HG03520 (cell line): Measurements from ENCODE around the gene PWWP2B.

Experiments used
- ATAC-seq: cut with Tn5 transposase; IDR thresholded peaks from one replicate; pipeline ENCODE4 v1.9.1; 2021; ENCODE audit warnings: mild to moderate bottlenecking, moderate library complexity; ENCODE audit not compliant: unreplicated experiment

PWWP2B gene

GRCh38 chr10:132363376-132363775 is 33.6 kb upstream of the PWWP2B start:
- no peak for ATAC-seq

GRCh38 chr10:132363921-132364593 is 32.9 kb upstream of the PWWP2B start:
- ATAC-seq: no peak

GRCh38 chr10:132364594-132364970 is 32.4 kb upstream of the PWWP2B start:
- ATAC-seq: no peak

DNA sequence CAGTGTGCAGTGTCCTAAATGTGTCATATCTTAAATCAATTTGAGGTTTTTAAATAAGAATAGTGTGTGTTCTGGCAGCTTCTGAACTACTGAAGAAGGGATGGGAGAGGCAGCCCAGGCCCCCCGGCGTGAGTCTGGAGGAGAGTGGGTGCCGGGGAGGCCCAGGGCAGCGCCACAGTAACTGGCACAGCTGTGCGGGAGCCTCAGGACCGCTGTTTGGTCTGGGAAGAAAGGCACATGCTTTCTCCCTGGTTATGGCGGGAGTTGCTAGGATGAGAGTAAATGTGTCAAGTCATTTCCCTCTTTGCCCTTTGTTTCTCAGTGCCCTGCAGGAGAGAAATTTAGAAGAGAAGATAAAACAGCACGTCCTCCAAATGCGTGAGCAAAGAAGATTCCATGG is 31.9 kb upstream of the PWWP2B start:
- ATAC-seq: no peak

- ATAC-seq: no peak
Measured at GRCh38 chr10:132366006-132366405, 31.0 kb upstream of the PWWP2B start.

- no peak for ATAC-seq
Measured at GRCh38 chr10:132366499-132366898, 30.5 kb upstream of the PWWP2B start.

DNA sequence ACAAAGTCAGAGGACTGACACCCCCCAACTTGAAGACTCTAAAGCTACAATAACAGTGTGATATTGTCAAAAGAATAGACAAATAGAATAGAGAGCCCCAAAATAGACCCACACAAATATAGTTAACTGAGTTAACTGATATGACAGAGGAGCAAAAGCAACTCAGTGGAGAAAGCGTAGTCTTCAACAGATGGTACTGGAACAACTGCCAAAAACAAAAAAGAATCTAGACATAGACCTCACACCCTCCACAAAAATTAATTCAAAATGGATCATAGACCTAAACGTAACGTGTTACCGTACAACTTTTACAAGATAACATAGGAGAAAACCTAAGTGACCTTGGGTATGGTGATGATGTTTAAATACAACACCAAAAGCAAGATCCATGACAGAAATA is 28.6 kb upstream of the PWWP2B start:
- no peak for ATAC-seq

DNA sequence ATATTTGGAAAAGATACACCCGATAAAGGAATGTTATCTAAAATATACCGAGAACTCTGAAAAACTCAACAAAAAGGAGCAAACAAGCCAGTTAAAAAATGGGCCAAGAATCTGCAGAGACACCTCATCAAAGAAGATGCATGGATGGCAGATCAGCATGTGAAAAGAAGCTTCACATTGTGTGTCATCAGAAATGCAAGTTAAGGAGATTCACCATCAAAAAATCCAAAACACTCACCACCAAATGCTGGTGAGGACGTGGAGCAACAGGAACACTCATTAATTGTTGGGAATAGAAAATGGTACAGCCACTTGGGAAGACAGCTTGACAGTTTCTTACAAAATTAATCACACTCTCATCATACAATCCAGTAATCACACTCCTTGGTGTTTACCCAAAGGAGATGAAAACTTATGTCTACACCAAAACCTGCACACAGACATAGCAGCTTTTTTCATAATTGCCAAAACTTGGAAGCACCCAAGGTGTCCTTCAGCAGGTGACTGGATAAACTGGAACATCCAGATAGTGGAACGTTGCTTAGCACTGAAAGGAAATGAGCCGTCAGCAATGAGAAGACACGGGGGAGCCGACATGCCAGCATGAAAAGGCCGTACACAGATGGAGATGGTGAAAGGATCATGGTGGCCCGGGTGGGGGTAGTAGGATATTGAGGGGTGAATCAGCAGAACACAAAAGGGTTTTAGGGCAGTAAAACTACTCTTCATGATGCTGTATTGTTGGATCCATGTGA is 27.9 kb upstream of the PWWP2B start:
- no peak for ATAC-seq

DNA sequence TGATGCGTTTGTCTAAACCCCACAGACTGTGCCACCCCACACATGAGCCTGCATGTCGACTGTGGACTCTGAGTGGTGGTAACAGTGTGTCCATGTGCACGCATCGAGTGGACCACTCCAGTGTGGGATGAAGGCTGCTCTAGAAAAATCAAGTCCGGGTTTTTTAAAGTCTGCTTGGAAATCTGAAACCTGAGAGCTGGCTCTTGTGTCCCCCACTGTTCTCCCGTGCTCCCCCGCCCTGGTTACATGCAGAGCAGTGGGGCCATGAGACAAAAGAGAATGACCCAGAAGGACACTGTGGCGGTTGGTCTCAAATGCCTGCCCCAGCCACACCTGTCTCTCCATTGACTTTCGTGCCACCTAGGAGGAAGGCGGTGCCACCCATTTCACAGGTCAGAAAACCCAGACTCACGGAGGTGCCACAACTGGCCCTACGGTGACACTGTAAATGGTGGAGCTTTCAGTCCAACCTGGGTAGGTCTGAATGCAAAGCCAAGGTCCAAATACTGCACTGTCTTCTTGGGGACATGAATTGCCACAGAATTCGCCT is 27.3 kb upstream of the PWWP2B start:
- ATAC-seq: no peak

DNA sequence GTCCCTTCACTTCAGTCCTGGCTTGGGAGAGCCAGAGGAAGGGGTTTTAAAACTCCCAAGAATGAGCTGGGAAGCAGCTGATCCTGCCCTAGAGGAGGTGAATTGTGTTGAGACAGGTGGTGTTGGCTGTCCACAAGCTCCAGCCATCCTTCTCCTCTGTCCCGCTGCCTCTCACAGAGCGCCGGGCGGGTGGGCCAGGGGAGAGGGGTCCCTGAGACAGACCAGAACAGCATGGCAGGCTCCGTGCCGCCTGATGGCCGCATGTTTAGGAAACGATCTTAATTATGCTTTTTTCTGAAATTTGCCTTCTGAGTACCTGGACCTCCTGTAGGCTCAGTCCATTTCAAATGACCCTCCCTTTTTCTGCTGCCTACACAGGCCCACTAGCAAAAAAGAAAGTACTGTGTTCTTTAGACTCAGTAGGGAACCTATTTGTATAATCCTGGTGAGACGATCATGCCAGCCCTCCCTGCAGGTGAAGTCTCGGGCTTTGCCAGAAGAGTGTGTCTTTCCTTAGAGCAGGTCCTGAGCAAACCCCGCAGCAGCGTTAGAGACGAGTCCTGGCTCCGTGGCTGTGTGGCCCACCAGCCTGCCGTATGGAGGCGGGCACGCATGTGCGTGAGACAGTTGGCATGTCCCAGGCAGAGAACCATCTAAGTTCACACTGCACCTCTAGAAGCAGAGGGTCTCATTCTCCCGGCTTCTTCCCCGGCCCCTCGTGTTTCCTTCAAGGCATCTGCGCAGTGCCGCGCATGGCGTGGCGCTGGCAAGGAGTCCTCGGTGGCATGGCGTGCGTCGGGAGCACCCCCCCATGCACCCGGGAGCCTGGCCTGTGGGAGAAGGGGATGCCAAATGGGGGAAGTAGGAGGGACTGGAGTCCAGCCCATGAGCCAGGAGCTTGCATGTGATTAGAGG is 26.3 kb upstream of the PWWP2B start:
- ATAC-seq: no peak

- no peak for ATAC-seq
Measured at GRCh38 chr10:132371641-132372081, 25.3 kb upstream of the PWWP2B start.

DNA sequence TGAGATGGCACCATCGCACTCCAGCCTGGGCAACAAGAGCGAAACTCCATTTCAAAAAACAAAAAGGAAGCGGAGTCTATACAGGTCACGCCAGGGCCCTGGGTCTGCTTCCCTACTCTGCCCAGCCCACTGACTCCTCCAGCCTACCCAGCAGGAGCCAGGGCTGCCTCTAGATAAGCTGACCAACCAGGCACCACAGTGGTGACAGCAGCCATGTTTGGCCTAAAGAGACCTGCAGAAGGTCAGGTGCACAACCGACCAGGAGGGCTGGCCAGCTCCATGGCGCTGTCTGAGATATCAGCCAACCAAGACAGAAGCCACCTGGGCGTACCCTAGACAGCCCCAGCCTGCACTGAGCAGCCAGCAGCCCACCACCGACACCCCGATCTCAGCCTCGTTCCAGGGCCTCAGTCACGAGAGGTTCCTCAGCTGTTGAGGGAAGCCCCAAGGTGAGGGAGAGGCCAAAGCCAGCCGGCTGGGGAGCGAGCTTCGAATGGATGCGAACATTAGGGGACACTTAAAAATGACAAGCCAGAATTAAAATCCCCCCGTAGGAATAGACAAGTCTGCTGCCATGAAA is 24.4 kb upstream of the PWWP2B start:
- no peak for ATAC-seq

DNA sequence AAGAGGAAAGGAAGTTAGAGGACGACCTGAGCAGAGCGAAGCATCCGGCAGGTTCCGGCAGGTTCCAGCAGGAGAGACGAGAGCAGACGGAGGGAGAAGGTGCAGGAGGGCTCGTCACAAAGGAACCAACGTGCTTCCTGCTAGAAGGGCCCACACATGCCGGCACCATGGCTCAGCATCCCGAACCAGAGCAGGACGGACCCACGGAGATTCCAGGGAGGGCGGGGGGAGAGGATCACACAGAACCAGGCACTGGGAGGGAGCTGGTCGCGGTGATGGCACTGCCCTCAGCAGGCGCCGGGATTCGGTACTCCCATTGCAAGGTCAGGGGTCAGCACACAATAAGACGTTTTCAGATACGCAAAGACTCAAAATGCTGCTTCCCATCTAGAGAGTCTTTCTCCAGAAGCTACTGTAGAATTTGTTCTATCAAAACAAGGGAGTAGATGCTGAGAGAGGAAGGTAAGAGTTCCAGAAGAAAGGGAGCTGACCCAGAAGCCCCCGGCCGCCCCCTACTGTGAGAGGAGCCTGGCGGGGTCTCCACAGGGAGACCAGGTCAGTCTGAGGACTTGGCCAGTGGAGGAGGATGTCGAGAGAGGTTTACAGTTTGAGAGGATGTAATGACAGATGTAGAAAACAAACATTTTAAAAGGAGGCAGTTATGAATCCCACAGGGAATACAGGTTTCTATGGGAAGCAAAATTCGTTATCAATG is 23.6 kb upstream of the PWWP2B start:
- ATAC-seq: no peak

GRCh38 chr10:132374176-132374575 is 22.8 kb upstream of the PWWP2B start:
- ATAC-seq: no peak

DNA sequence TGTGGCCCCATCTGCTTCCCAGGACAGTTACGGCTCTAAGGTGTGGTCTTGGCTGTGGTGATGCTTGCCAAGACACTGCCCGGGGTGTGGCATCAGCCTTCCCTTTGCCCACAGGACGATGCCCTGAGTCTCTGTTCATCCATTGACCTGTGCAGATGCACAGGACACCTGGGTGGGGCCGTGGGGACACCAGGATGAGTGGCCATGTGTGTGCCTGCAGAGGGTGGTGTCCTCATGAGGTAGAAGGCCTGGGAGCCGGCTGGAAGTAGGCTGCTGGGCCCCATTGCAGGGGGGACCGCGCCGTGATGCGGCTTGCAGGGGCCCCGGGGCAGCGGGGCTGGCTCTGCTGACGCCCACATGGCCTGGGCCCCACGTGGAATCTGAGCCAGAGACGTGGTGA is 22.4 kb upstream of the PWWP2B start:
- ATAC-seq: no peak

GRCh38 chr10:132375116-132375794 is 21.7 kb upstream of the PWWP2B start:
- ATAC-seq: no peak

DNA sequence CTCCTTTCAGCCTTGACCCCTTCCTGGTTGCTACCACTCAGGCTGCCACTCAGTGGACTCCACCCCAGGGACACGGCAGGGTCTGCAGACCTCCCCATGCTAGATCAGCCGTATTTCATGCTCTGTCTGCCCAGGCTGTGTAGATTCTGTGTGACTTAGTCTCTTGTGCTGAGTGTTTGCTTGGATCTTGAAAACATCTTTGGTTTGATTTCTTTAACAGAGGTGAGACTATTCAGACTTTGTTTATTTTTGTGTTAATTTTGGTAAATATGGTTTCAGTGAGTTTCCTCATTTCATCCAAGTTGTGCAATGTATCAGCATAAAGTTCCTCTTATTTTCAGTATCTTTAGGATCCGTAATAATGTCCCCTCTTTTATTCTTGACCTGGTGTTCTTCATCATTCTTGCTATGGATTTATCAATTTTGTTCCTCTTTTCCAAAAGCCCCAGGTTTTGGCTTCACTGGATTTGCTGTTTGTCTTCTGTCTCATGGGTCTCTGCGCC is 21.2 kb upstream of the PWWP2B start:
- no peak for ATAC-seq

GRCh38 chr10:132376394-132376851 is 20.6 kb upstream of the PWWP2B start:
- no peak for ATAC-seq

GRCh38 chr10:132377326-132377725 is 19.7 kb upstream of the PWWP2B start:
- ATAC-seq: no peak
